D341Med (cell line): ENCODE data around the gene NOX3.
"Not testable (repeated sequence)": the region's sequence is repeated elsewhere in the genome, so short reads cannot be mapped to it uniquely, and the experiment has no call there.

ENCODE experiments used
- DNase-seq: peaks from one replicate; pipeline ENCODE4 v3.0.0; 2012; ENCODE audit warnings: low spot score

The NOX3 gene

DNA sequence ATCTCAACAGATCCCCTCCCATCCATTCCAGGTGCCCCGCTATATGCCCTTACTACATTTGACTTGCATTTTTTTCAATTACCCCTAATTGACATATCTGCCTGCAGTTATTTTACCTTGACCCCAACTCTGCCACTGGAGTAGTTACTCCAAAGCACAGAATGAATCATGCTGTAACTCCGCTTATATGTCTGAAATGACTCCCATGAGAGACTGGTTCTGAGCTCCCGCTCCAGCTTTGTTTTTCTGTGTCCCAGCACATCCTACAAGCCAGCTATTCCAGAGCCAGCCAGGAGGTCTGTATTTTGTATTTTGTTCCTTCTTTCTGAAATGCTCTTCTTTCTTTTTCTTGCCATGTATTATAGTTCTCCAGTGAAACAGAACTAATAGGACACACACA, 10.9 kb upstream of the NOX3 start:
- no peak for DNase-seq

DNA sequence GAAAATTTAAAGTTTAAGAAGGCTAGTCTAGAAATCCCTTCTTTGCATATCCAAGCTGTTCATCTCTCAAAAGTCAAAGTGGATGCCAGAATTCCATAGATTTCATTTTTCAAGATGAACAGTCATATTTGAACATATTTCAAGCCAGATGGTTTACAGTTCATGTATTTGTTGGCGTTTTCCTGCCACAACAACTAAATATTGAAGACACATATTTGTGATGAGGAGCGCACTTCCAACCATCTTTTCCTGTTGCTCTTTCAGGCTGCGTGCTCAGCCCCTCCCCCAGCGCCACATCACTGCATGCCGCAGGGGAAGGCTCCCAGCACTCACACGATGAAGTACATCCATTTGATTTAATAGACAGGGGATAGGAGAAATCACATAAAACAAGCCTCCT, 5.9 kb upstream of the NOX3 start:
- DNase-seq, result no peak

DNA sequence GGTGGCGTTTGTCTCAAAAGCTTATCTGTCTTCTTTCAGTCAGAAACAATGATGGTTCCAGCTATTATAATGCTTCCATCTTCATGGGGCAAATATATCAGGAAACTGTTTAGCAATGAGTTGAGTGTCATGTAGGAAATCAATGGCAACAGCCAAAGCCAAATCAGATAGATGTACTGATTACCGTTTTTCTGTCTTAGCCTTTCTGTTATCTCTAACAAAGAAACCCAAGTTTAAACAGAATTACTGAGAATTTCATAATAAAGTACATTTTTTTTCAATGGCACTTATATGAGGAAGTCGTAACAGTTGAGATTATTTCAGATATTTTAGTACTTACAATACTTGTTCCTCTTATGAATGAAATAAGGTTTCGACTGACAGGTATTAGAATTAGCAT, 1.2 kb downstream of the NOX3 start:
- no peak for DNase-seq

DNA sequence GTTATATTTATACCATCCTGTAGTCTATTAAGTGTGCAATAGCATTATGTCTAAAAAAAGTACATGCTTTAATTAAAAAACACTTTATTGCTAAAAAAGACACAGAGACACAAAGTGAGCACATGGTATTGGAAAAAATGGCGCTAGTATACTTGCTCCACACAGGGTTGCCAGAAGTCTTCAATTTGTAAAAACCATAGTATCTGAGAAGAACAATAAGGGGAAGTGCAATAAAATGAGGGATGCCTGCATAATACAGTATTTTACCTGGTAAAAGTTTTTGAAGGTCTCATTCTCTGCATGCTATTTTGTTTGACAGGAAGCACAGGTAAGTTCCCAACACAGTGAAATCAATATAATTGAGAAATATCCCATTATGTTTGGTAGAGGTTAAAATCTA, 1.6 kb downstream of the NOX3 start:
- no peak for DNase-seq

DNA sequence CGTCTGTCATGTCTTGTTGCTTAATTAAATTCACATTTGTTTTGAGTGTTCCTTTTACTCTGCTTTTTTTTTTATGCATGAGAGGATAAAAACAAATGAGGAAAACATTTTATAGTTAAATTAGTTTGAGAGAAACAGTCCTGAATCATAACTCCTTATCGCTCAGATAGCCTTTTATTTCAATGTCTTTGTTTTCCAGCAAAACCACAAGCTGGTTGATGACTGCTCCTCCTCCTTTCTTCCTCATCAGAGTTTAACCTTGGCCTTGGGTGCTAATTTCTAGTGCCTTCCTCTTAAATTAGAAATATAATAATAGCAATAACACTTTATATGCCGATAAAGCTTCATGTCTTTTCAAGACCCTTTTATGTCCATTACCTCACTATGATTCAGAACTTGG, 3.1 kb downstream of the NOX3 start:
- DNase-seq, result no peak

DNA sequence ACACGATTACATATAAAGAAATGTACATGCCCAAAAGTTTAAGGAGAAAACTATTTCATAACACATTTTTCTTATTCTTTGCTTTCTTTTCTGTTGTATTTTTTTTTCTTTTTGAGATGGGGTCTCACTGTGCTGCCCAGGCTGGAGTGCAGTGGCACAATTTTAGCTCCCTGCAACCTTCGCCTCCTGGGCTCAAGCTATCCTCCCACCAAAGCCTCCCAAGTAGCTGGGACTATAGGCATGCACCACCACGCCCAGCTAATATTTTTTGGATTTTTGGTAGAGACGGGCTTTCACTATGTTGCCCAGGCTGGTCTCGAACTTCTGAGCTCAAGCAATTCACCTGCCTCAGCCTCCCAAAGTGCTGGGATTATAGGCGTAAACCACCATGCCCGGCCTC, 4.1 kb downstream of the NOX3 start:
- not testable (repeated sequence) for DNase-seq

DNA sequence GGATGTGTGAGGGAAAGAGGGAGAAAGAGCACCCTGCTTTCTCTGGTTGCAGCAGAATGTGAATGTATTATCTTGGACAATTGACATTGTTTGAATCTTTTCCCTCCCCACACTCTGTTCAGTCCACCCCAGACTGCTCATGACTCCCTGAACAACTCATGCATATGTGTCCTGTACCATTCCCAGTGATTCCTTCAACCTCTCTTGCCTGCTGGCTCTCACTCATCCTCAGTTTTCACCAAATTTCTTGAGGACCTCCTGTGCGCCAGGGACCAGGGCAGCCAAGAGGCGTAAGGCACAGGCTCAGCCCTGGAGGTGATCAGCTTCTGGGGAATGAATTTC, 5.4 kb downstream of the NOX3 start:
- no peak for DNase-seq

DNA sequence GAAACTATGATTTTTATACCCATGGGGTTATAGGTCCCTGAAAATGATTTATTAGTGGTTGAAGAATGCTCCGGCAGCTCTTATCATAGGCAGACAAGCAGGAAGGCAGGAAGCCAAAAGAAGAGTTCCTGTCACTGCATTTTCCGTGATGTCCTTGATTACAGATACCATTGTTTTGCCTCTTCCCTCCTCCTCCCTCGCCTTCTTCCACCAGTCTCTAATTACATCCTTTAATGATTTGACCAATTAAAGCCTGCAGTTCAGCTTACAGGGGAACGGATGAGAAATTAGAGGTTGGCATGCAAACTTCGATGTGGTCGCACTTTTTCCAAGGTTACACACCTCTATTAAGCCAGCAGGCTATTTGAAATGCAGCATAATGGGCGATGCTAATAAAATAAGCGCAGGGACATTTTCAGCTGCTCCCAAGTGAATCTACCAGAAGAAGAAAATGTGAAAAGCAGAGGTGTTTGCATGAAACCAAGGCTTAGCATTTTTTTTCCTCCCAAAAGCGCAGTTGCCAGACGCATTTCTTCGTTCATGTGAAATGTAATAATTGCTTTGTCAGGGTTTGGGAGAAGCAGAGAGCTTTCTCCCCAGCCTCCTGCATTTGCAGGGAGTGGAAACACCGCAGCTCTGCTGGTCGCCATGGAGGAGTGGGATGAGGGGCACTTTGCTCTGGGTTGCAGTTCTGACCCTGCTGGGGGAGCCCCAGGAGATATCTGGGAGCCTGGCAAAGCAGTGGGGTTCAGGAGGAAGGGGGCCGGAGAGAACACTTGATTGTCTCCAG, 6.0 kb downstream of the NOX3 start:
- no peak for DNase-seq

DNA sequence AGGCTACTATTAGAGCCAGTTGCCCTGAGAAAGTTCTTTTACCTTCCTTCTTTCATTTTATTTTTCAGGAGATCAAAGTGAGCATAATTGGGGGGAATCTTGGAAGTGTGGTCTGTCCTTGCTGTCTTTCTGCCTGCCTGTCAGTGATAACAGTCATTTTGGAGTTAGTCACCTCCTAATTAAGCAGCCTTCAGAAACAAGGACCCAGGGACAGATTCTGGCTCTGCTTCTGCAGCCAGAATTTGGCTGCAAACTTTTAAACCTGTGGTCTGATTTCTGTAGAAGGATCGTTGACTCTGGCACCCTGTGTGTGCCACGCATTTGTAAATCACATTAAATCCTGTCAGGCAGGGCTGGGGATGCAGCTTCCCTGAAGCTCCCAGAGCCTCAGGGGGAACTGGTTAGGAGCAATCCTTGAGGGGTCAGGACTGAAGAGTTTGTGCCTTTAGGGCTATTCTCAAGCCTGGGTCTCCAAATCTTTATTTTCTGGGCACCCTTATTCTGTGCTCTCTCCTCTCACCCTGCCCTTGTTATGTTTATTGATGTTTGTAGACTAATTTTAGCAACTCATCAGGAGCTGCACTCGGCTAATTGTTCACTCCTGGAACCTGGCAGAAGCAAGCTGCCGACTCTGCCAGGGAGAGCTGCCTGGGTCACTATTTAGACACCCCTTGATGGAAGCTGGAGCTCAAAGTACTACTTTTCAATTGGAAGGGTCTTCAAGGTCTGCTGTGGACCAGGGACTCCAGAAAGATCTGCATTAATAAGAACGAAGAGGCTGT, 6.8 kb downstream of the NOX3 start:
- no peak for DNase-seq

DNA sequence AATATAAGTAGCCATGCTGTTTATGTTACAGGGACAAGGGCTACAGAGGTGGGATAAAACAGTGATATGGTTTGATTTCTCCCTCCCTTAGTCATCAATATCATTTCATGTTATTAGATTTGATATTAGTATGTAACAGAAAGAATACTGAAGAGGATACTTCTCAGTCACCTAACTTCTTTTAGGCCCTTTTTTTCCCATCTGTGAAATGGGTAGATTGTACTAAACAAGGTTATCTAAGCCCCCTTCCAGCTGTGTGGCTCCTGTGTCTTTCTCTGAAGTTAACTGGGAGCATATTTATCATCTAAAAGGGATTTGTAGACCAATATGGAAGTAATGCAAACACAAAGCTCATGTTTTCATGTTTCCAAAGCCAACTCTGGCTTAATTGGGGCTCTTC, 7.7 kb downstream of the NOX3 start:
- DNase-seq, result no peak

DNA sequence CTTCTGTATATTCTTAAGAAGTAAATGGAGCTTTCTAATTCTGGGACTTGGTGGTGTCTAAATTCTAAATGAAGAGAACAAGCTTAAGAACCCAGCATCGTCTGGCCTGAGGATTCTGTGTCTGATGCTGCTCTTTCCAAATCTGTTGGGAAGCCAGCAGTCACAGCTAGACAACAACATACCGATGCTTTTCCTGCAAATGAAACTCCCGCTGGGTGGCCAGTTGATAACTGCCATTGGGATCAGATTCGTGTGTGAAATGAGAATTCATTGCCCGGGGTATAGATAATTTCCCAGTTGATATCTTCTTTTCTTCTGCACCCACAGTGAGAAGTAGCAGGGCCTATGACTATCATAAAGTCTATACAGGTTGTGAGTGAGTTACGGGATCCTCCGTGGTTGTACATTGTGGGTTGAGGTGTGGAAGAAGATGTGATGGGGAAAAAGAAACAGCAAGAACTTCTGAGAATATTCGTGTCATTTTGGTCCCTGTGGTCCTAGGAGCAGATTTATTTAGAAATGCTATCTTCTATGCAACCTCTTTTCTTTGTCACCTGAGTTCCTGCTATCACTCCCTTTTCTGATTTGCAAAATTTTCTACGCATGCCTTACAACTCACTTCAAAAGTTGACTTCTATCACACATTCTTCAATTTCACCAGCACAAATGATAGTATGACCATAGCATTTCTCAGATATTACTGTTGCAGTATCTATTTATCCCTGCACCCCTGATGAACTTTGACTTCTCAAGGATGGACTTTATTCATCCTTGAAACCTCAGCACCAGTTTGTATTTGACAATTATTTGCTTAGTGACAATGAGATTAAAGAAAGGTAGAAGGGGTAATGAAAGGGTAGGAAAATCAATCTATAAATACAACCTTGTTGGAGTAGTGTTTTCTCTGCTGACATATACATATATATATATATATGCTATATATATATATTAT, 10.4 kb downstream of the NOX3 start:
- no peak for DNase-seq

DNA sequence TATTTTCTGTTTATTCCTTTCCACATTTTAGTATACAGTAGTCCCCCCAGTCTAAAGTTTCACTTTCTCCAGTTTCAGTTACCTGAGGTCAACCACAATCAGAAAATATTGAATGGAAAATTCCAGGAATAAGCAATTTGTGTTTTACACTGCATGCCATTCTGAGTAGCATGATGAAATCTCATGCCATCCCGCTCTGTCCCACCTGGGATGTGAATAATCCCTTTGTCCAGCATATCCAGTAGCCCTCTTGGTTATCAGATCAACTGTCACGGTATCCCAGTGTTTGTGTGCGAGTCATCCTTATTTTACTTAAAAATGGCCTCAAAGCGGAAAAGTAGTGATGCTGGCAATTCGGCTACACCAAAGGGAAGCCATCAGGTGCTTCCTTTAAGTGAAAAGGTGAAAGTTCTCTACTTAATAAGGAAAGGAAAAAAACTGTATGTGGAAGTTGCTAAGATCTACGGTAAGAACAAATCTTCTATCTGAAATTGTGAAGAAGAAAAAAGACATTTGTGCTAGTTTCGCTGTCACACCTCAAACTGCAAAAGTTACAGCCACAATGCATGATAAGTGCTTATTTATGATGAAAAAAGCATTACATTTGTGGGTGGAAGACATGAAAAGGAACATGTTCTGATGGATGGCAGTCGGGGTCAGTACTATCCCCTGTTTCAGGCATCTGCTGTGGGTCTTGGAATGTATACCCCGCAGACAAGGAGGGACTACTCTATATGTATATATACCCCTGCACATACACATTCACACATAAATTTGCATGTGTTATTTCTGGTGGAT, 11.3 kb downstream of the NOX3 start:
- no peak for DNase-seq

DNA sequence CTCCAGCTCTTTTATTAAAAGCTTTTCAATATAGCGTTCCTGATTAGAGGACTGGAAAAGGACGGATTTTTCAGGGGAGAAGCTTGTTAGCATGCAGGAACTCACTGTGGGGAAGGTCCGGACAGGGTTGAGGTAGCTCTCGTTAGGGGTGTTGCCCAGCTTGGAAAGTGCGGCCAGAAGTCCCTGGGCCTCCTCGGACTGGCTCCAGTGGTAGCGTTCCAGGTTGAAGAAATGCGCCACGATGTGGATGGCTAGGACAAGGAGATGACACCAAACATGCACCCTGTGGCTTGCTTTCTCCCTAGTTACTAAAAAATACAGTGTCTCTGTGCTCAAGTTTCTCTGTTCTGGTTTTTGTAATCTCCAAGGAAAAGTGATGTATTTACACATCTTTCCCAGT, 12.5 kb downstream of the NOX3 start:
- no peak for DNase-seq

DNA sequence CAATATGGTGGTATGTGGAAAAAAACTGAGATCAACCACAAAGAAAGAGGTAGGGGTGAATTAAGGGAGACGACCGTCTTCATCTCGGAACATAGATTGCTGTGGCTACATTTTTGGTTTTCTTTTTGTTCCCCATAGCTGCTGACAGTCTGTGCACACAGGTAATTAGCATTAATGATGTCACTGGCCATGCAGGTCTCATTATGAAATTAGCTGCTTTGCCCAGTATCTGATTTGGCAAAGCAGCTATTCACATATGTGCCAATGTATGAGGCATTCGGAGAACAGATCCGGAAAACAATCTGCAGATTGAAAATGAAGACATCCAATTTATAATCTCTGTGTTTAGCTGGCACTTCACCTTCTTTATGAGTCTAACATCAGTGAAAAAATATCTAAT, 13.1 kb downstream of the NOX3 start:
- DNase-seq, result no peak

DNA sequence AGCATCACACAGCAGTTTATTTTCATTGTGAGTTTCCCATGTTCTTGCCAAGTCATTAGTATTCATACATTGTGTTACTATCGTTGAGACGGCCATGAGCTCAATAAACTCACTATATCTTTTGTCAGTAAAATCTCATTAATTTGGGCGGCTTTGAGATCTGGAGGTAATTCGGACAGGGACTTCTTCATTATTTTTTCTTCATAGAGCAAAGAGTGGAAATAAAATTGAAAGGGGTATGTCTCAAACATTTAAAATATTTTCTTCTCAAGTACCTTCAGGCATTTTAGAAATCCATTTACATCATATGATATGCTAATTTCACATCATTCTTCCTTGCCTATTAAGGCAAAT, 14.6 kb downstream of the NOX3 start:
- no peak for DNase-seq

DNA sequence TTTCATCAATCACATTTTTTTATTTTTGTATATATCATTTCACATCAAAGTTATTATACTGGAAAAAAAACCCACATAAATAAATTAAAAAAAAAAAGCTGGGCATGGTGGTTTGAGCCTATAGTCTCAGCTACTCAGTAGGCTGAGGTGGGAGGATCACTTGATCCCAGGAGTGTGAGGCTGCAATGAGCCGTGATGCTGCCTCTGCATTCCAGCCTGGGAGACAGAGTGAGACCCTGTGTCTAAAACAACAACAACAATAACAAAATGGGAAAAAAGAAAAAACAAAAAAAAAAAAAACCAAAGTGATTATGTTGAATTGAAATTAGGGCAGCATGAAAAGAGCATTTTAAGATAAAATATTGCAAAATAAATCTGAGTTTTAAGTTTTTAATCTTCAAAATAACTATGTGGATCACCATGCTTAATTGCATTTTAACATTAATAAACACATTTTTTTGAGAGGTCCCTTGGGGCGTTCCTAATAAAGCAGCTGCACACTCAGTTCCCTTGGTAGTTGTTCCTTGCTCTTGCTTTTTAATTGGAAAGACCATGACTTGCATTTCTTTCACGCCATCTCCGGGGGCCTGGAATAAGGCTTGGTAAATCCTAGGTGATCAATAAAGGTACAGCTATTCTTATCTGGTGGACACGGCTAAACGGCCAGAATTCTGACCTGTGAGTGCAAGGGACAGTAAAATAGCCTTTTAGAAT, 15.1 kb downstream of the NOX3 start:
- DNase-seq, result no peak

DNA sequence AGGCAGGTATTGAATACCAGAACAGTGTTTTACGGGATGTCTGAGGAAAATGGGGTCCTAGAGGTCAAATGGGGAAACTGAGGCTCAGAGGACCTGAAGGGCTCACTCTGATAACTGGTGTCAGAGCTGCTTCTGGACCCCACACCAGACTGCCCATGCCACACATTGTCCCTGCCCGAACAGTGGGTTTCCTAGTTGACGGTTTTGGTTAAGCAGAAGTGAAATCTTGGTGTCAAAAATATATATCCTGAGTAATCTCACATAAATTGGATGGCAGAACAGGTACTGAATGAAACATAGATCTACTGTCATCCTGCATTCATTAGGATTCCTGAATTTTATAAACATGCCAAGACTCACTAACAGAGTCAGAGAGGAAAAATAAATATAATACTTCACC, 16.3 kb downstream of the NOX3 start:
- DNase-seq, result no peak

DNA sequence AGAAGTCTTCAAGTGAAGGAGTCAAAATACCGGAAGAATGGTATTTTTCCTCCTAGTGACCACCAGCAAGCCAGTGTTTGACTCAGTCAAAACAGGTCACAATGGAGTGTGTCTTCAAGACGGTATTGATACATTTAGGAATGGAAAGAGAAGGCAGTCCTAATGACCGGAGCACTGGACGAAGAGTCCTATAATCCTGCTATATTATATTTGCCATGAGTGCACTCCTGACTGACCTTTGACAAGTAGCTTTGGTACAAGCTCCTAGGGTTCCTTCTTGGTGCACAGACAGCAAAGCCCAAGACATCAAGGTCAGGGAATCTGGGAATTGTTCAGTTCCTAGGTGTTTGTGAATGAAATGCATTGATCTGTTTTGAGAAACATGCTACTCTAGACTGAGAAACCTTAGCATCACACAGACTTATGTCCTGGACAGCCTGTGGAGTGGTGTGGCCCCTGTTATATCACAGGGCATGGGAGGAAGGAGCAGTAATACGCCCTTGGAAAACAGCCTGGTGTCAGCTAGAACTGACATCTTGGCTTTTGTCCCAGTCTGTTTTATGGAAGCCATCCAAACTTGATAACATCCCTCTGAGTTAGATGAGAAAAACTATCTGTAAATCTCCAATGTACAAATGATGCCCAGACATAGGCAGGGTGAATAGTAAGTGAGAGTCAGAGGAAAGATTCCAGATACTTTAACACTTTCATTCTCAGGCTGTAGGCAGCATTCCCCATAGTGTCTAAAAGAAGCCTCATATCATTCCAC, 18.5 kb downstream of the NOX3 start:
- no peak for DNase-seq

DNA sequence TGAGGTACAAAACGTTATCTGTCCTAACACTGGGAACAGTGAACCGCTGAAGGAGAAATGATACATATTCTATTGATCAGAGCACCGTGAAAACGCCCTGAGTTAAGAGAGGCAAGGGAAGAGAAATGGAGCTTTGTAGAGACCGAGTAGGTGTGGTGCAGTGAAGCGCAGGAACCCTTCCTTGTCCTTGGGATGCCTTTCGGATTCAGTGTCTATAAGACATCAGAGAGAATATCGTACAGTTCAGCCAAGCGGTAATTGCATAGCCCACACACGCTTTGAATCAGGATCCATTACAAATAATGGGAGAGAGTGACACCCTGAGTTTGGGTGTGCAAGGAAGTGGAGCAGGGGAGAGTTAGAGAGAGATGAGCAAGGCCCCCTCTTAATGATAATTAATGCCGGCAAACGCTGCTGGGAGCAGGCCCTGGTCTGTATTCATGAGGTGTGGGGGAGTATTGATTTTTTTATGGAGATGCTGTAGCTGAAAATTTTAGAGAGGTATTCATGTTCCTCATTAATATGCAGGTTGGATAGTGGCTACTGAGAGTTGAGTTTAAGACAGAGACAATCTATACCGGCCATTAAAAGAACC, 20.7 kb downstream of the NOX3 start:
- no peak for DNase-seq

DNA sequence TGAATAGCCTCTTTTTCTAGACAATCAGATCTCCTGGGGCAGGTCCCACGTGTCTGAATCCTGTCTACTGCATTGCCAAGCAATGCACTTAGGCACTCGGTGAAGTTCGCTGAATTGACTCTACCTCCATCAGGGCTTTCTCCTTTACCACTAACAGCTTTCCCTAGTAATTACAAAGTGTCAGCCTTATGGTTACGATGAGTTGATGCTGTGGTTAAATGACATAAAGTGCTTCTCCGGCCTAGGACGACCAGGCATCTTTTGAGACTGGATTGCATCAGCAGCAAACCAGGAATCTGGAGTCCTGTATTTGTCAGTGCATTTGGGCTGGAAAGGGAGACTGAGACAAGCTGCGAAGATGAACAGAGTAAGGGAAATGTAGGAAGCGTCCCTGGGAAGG, 21.5 kb downstream of the NOX3 start:
- no peak for DNase-seq
